ENCODE data around the gene MALAT1.
"Not testable (repeated sequence)": the region's sequence is repeated elsewhere in the genome, so short reads cannot be mapped to it uniquely, and the experiment has no call there.

- not testable (repeated sequence) for TF ChIP-seq CTCF, POLR2AphosphoS5, POLR2A (IDR thresholded peaks at IDR 0.05)
Measured at GRCh38 chr11:65467306-65467705, 31.5 kb upstream of the MALAT1 start.
